ENCODE results near the gene ENO2.
"Not testable (repeated sequence)": the region's sequence is repeated elsewhere in the genome, so short reads cannot be mapped to it uniquely, and the experiment has no call there.

GRCh38 chr12:6908141-6908540 is 6.2 kb upstream of the ENO2 start:
- not testable (repeated sequence) for TF ChIP-seq POLR2A (IDR thresholded peaks at IDR 0.05; ENCODE audit: low read depth, low read length); PAX5 (IDR thresholded peaks at IDR 0.05; ENCODE audit: insufficient read depth, low read length, severe bottlenecking)
